Measurements from ENCODE around the gene PAPOLB. TPM values are rescaled to one million over a fixed set of nuclear protein-coding genes. Genes with fewer than 3 reads are reported as not detected.

Gene PAPOLB
- total and polyA plus RNA-seq, 2 of the 4 experiments (the other 2 are of a cell fraction) = under 0.01 TPM; not detected in 1

GRCh38 chr7:4834601-4835397, 27.0 kb downstream of the PAPOLB start:
- no peaks in the 10 kb centered on the region for H3K79me1 ChIP-seq (ENCODE audit: low read depth in 1 of 2, low read length in 2 of 2)
- H3K9ac ChIP-seq (ENCODE audit: low read depth, low read length) = no peak overlapping the region
- POLR2A ChIA-PET (ENCODE audit: unreplicated experiment) = no interaction called here
- no peak overlapping the region for H3K4me3 ChIP-seq (ENCODE audit: insufficient read depth, low read depth, low read length)
- H3K4ac ChIP-seq (ENCODE audit: low read depth, low read length) = no peak overlapping the region
- intact Hi-C loops (cut with micrococcal nuclease) = no loop called here
- no peaks in the 10 kb centered on the region for H3K9me1 ChIP-seq (ENCODE audit: insufficient read depth, low read length)
- no peak overlapping the region for H2AK5ac ChIP-seq (ENCODE audit: low read depth, low read length)
- no peak overlapping the region for H3K56ac ChIP-seq (ENCODE audit: extremely low read depth, insufficient read depth, low read length)
- CTCF ChIA-PET = no interaction called here
- no peak overlapping the region for H3K4me2 ChIP-seq (ENCODE audit: low read depth, low read length)
- H3K9me3 ChIP-seq (ENCODE audit: control insufficient read depth, insufficient read depth, low read length) = no peaks in the 10 kb centered on the region
- H4K8ac ChIP-seq (ENCODE audit: low read depth in 2 of 2, low read length in 2 of 2) = no peak overlapping the region
- no peak overlapping the region for H2BK15ac ChIP-seq (ENCODE audit: low read depth, low read length)
- no peak overlapping the region for H4K91ac ChIP-seq (ENCODE audit: insufficient read depth, low read depth, low read length)
- in situ Hi-C loops (cut with MboI; ENCODE audit: low sequenced_read_pairs) = no loop called here
- no peaks in the 10 kb centered on the region for H3K36me3 ChIP-seq (ENCODE audit: control insufficient read depth, insufficient read depth, low read length)
- H3K18ac ChIP-seq (ENCODE audit: low read depth, low read length) = no peak overlapping the region
- H2BK20ac ChIP-seq (ENCODE audit: low read depth, low read length) = no peak overlapping the region
- no peak overlapping the region for H2BK120ac ChIP-seq (ENCODE audit: low read depth, low read length)
- peaks cover 1% of the 10 kb centered on the region; the same call in 1 of the 2 replicates for H3K27me3 ChIP-seq (ENCODE audit: control insufficient read depth, insufficient read depth, low read length)
- ATAC-seq (ENCODE audit: low read depth) (no peak), DNase-seq (no peak)
- no peak overlapping the region for H2AFZ ChIP-seq (replicated peaks; ENCODE audit: low read length, poor library complexity)
- WGBS, 2 experiments (ENCODE audit: extremely low coverage in 2 of 2, insufficient read length in 1 of 2) = 92% methylated on average over 10 of the region's 60 CpGs; no CpG with 5 or more reads in 1 of the 2 experiments
- dilution Hi-C loops (cut with HindIII; ENCODE audit: low sequenced_read_pairs, unreplicated experiment) = no loop called here
- no peak overlapping the region for H2BK5ac ChIP-seq (ENCODE audit: low read depth, low read length, poor library complexity, severe bottlenecking)
- H4K5ac ChIP-seq (ENCODE audit: low read depth, low read length) = no peak overlapping the region
- no peak overlapping the region for H3K27ac ChIP-seq (ENCODE audit: insufficient read depth, low read length)
- H3K14ac ChIP-seq (replicated peaks; ENCODE audit: low read depth, low read length) = no peak overlapping the region
- TF ChIP-seq MXI1 (IDR thresholded peaks at IDR 0.05; ENCODE audit: borderline replicate concordance, low read depth, low read length) (no peak), BHLHE40 (IDR thresholded peaks at IDR 0.05; ENCODE audit: low read depth, low read length) (no peak), RAD21 (IDR thresholded peaks at IDR 0.05; ENCODE audit: low read length) (no peak), CHD1 (IDR thresholded peaks at IDR 0.05; ENCODE audit: low read depth, low read length) (no peak), RFX5 (IDR thresholded peaks at IDR 0.05; ENCODE audit: low read depth, low read length) (no peak), NFE2L2 (IDR thresholded peaks at IDR 0.05; ENCODE audit: low read depth, low read length) (no peak), MAZ (IDR thresholded peaks at IDR 0.05; ENCODE audit: borderline replicate concordance, low read depth, low read length) (no peak), RCOR1 (IDR thresholded peaks at IDR 0.05; ENCODE audit: insufficient replicate concordance, low read length) (no peak)
- BruUV-seq (replicated peaks) = no TSS peak
- H3K23ac ChIP-seq (ENCODE audit: low read depth, low read length) = no peak overlapping the region
- no peaks in the 10 kb centered on the region for H4K20me1 ChIP-seq (ENCODE audit: insufficient read depth, low read length)
- H2AK9ac ChIP-seq (replicated peaks; ENCODE audit: low read depth, low read length, poor library complexity) = no peak overlapping the region
- H3K4me1 ChIP-seq (ENCODE audit: control insufficient read depth, insufficient read depth, low read length) = no peaks in the 10 kb centered on the region
